DMS 273 (cell line): ENCODE results near the gene IRF2BP1.
"Not testable (repeated sequence)": the region's sequence is repeated elsewhere in the genome, so short reads cannot be mapped to it uniquely, and the experiment has no call there.

ENCODE experiments used
- DNase-seq: peaks from one replicate; lab custom pipeline; 2025; ENCODE audit not compliant: unreplicated experiment; lab: John Stamatoyannopoulos, UW

The IRF2BP1 gene

GRCh38 chr19:45882652-45883585 lies 3.0 kb downstream of the IRF2BP1 start:
- DNase-seq = peak; percentile 93

GRCh38 chr19:45881909-45882528 lies 3.9 kb downstream of the IRF2BP1 start:
- DNase-seq = peak; percentile 58

- DNase-seq = no peak
Measured at GRCh38 chr19:45881082-45881908, 4.6 kb downstream of the IRF2BP1 start.

GRCh38 chr19:45879971-45880370 lies 6.0 kb downstream of the IRF2BP1 start:
- DNase-seq = no peak

GRCh38 chr19:45879055-45879454 lies 6.9 kb downstream of the IRF2BP1 start:
- DNase-seq = no peak

- no peak for DNase-seq
Measured at GRCh38 chr19:45878043-45878794, 7.7 kb downstream of the IRF2BP1 start.

- DNase-seq = no peak
Measured at GRCh38 chr19:45876411-45877197, 9.3 kb downstream of the IRF2BP1 start.

GRCh38 chr19:45876161-45876410 lies 9.9 kb downstream of the IRF2BP1 start:
- DNase-seq = no peak

GRCh38 chr19:45874620-45874966 lies 11.3 kb downstream of the IRF2BP1 start:
- DNase-seq = no peak

GRCh38 chr19:45873219-45873772 lies 12.6 kb downstream of the IRF2BP1 start:
- no peak for DNase-seq

- no peak for DNase-seq
Measured at GRCh38 chr19:45872095-45872919, 13.6 kb downstream of the IRF2BP1 start.

- DNase-seq = no peak
Measured at GRCh38 chr19:45870798-45871197, 15.1 kb downstream of the IRF2BP1 start.

GRCh38 chr19:45867241-45867640 lies 18.7 kb downstream of the IRF2BP1 start:
- DNase-seq = not testable (repeated sequence)

- no peak for DNase-seq
Measured at GRCh38 chr19:45866400-45867176, 19.4 kb downstream of the IRF2BP1 start.

- DNase-seq = no peak
Measured at GRCh38 chr19:45865269-45865948, 20.5 kb downstream of the IRF2BP1 start.

- DNase-seq = no peak
Measured at GRCh38 chr19:45864629-45865082, 21.3 kb downstream of the IRF2BP1 start.

- DNase-seq = peak; percentile 88
Measured at GRCh38 chr19:45863840-45864628, 21.9 kb downstream of the IRF2BP1 start, which contains the start of gene FOXA3. TSS of gene FOXA3 (plus strand) at chr19:45864326. CDS start at chr19:45864457, 131 bp downstream.
